HTR-8/SVneo (cell line): ENCODE data around the gene LINC00305.
A peak's percentile ranks its signal among the peaks of the same experiment; 100 is the strongest.

Source experiments
- DNase-seq: peaks from one replicate; pipeline ENCODE4 v3.0.0; 2011; ENCODE audit warnings: low spot score, mixed read lengths; ENCODE audit not compliant: insufficient read length
- FAIRE-seq: peaks from 2 replicates; lab custom pipeline; 2011; peaks lifted over from hg19 to GRCh38; lab: Jason Lieb, UNC

LINC00305 gene

DNA sequence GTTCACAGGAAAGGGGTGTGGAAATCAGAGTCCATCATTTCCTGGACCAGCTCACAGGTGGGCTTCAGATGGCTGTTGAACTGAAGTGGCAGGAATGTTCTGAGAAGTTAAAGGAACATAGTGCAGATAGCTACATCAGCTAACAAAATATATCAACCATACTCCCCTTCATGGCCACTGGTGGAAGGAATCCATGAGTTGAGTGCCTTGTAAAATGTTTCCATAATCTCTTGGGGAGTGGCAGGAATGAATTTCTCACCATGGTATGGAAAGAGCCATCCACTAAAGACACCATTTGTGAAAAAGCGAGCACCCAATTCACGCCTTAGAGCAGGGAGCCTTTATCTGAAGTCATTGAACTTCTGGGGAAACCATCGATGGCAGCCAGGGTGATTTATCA is at the start of gene LINC00305:
Gene LINC00305 (minus strand): TSS at position 101 of the 400 bp plus-strand sequence.
- no peak for DNase-seq
- FAIRE-seq: no peak

DNA sequence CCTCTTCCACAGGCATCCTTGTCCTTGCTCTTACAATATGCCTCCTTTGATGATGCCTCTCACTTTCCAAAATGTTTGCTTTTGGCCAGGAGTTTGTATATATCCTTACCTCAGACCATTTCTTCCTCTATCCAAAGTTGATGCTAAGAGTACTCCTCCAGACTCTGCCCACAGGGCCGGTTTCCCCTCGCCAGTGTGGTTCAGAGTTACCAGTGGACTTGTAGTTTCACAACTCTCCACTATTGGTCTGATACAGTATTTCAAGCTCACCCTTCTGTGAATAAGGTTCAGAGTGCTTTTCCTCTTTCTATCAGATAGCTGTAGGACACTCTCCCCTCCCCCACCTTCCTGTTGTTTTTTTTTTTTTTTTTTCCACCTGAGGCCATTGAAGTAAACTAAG is 42.2 kb upstream of the LINC00305 start:
- FAIRE-seq (no peak), DNase-seq (no peak)

DNA sequence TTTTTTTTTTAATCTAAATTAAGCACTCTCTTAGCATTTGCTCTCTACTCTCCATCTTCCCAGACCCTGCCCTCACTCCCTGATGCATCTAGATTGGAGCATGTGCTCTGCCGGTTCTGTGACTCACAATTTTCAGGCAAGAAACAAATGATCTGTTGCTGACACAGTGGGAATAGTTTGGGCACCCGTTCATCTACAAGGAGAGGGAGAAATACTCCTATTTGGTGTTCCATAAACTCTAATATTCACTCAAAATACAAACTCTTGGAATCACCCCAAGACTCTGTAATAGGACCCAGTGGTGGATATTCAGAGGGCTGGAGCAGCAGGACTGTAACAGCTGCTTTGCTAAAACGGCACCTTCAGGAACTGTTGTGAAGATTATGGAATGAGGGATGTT is 37.1 kb upstream of the LINC00305 start:
- FAIRE-seq (no peak), DNase-seq (no peak)

DNA sequence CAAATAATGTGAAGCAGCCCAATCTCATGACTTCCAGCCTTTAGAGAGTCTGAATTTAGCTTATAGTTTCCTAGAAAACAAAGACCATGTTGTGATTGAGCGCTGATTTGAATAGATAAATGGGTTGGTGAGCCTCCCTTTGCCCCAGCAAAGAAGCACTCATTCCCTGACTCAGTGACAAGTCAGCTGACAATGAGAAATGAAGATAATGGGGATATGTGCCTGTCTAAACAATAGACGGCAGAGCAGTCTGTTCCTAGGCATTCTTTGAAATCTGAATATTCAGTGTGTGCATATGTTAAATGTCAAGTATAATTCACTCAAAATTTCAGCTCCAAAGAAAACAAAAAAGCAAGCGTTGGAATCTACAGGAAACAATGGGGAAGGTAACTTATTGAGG is 34.8 kb upstream of the LINC00305 start:
- DNase-seq (no peak), FAIRE-seq (no peak)

DNA sequence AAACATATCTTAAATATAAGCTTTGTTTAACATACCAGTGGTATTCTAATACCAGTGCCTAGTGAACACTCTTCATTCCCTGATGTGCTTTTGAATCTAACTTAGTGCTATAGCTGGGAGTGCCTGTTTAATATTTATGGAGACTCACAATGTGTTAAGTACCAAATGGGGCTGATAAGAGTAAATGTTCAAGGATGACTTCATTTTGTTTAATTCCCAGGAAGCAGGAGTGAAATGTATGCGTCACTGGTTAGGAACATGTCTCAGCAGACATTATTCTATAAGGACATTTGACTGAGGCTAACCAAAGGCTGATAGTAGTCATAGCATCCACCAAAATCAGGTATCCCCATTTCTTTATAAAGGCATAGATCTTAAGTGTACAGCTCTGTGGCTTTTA is 31.7 kb upstream of the LINC00305 start:
- DNase-seq (no peak), FAIRE-seq (no peak)

DNA sequence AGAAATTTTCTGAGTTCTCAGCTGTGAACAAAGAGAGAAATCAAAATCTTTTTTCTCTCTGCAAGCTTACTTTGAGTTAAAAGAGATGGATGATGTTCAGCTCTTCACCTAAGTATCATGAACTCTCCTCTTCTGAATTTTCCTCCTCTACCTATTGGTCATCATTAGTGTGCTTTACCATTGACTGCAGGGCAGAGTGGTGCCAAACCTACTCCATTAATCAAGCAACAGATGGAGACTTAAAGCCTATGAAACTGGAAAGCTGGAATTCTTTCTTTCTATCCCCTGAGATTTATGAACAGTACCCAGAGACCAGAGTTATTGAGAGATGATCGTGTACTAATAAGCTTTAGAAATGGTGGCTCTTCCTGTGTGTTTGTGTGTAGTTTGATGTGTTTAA is 31.3 kb upstream of the LINC00305 start:
- no peak for DNase-seq
- FAIRE-seq: no peak

DNA sequence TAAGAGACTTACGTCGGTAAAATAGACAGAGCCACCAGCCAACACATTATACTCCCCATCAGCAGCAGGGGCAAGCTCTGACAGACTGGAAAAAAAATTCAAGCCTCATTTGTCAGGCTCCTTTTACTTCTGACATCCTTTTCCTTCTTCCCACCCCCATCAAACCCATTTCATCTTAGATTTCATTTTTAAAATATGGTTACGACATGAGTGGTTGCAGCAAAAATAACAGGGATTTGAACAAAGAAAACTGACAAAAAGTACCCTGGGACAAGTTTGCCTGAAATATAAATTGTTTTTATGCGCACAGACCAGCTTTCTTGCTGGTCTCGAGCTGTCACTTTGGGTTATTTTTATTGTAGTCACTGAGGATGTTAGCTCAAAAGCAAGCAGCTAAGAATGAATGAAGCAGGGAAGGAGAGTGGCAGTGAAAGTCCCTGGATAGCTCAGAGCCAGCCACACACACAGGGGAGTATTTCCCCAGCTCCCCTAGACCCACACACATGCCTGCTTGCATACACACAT is 30.7 kb upstream of the LINC00305 start:
- FAIRE-seq (no peak), DNase-seq (no peak)

DNA sequence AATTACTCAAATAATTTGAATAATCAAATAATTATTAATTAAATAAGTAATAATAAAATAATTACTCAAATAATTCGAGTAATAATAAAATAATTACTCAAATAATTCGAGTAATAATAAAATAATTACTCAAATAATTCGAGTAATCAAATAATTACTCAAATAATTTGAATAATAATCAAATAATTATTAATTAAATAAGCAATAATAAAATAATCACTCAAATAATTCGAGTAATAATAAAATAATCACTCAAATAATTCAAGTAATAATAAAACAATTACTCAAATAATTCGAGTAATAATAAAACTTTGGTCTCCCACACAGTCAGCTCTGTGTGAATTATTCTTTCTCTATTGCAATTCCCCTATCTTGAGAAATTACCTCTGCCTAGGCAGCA is 30.0 kb upstream of the LINC00305 start:
- no peak for FAIRE-seq
- DNase-seq: no peak

DNA sequence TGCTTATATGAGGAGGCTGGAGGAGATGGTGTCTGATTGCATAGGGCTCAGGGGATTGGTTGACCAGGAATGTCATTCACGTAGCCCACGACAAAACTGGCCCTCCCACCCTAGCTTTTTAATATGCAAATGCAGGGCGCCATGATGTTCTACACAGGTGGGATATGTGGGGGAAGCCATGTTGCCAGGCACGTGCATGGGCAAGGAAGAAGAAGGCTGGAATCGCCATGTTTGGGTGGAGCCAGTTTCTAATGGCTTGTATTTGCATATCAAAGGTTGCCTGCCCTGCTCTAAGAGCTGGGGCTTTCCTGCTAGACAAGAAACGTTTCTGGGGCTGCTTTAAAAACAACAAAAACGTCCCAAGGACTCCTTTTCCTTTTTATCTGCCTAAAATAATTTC is 26.5 kb upstream of the LINC00305 start:
- DNase-seq (no peak), FAIRE-seq (no peak)

DNA sequence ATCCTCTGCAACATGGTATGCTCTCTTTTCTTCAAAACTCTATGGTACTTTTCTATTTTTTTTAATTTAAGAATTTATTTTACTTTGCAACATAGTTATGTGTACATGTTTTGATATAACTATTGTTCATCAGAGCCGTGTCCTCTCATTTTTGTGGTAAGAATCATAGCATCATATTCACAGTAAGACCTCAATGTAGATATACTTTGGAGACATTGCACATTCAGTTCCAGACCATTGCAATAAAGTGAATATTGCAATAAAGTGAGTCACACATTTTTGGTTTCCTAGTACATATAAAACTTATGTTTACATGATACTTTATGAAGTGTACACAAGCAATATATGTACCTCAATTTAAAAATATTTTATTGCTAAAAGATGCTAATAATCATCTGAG is 22.7 kb upstream of the LINC00305 start:
- FAIRE-seq: no peak
- no peak for DNase-seq

DNA sequence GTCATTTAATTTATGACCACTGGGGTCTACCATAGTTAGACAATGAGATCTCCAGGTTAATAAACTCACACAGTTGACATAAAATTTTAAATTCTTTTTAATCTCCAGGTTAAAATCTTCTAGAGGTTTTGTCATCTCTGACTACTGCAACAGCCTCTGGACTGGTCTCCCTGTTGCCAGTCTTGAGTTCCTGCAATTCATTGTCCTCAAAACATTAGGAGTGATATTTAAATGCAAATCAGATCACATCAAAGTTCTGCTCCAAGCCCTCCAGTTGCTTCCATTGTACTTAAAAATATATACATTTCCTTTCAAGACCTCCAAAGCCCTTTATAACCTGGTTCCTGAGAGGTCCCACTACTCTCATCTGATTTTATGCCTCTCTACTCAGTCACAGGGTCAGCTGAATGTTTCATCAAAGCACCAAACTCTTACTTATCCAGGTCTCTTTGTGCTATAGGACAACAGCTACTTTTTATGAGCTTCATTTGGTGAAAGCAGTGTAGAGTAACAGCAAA is 18.6 kb upstream of the LINC00305 start:
- DNase-seq (no peak), FAIRE-seq (no peak)

DNA sequence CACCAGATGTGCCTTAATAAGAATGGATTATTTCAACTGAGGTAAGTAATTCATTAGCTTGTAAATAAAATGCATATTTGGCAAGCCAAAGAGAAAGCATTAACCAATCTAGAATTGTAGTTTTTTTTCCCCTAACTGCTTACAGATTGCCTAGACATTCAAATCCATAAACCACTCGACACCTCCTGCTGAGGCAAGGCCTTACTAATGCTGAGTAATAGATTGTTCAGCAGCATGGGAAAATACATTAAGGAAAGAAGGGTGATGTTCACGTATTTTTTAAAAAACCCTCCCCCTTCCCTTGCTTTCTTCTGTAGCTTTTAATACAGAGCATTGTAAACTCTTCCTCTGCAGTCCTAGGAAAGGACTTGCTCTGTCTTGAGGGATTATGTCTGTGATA is 17.0 kb upstream of the LINC00305 start:
- DNase-seq (no peak), FAIRE-seq (no peak)

DNA sequence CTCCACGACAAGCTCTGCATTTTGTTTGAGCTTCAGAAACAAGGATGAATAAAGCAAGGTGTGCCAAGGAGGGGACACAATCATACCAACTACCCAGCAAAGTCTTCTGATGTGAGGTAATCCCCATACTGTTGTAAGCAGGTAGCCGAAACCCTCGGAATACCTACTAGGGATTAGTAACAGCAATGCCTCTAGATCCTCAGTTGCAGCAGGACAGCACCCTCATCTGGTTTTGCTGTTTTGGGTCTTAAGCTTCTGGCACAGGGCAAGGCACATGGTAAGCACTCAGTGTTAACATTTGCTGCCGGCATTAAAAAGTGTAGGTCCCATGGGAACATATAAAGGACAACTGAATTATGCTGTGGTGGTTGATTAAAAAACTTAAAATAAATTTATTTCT is 16.0 kb upstream of the LINC00305 start:
- no peak for DNase-seq
- FAIRE-seq: no peak

DNA sequence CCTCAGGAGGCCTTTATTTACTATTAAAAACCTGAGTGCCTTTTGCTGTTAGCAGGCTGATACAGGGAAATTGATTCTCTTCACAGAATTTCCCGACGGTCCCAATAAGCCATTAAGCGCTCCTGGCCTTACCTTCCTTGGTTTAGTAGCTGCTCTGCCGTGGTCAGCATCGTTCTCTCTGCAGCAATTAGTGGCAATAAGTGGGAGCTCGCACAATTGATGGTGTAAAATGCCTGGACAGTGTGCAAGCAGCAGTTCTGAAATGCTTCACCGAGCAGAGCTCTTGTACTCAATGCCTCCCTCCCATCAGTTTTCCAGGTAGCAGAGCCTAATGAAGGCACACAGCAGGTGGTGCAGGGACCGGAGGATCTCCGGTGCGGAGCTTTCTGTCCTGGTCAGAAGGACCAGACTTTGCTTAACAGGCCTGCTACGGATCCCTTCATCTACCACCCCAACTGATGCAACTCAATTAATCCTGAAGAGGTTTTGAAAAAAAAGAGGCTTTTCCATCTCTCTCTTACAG is 1.1 kb upstream of the LINC00305 start:
- no peak for FAIRE-seq
- no peak for DNase-seq

DNA sequence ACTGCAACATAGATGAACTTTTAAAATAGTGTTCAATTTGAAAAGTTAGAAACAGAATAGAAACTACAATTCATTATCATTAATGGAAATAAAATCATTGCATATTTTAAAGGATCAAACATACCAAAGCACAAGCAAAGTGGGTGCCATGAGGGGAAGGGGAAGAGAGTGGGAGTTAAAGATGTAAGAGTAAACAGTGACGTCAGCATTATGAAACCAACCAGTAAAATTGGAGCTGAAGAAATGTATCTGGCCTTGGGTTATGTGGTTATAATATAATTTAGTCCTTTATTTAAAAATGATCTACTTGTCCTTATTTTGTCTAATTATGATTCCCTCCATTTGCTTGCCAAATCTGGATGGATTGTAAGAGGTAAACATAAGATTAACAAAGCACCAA is 6.0 kb downstream of the LINC00305 start:
- DNase-seq: no peak
- no peak for FAIRE-seq

DNA sequence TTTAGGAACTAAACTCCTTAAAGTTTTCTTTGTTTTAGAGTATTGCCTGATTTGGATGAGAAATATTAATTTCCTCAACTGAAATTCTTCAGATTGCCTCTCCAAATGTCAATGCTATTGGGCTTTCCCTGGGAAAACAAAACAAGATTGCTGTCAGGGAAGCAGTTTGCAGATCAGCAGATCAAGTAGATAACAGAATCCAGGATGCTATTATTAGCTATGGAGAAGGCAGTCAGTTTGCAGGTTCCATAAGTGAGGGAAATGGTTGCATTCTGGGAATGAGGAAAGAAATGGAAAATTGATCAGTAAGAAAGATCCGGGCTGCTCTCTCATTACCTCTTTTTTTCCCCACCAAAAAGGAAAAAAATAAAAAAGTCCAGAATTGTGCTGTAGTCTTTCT is 11.0 kb downstream of the LINC00305 start:
- DNase-seq (no peak), FAIRE-seq (no peak)

DNA sequence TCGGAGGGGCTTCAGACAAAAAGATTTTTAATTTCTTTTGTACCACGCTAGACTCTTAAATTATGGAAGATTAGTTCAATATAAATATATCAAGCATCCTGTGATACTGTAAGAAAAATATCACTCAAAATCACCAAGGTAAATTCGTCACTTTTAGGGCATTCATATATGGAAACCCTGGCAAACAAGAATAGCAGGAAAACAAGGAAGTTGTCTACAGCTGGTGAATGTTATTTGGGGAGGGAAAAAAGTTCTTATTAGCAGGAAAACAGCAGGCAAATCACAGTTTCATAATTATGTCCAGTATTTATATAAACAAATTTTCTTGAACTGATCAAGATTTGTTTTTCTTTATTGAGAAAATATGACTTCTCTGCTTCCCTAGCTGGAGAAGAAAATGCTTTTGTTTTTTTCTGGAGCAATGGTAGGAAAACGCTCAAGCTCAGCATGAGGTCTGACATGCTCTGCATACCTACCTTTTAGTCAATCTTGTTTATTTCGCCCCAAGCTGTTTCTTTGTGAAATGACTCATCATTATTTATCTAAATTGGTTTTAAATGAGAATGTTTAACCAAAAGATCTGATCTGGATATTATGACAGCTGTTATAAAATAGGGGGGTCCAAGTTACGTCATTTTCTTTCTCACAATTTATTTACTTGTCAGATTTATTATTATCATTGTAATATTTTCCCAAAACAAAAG is 14.7 kb downstream of the LINC00305 start:
- no peak for FAIRE-seq
- peak; percentile 2 for DNase-seq

DNA sequence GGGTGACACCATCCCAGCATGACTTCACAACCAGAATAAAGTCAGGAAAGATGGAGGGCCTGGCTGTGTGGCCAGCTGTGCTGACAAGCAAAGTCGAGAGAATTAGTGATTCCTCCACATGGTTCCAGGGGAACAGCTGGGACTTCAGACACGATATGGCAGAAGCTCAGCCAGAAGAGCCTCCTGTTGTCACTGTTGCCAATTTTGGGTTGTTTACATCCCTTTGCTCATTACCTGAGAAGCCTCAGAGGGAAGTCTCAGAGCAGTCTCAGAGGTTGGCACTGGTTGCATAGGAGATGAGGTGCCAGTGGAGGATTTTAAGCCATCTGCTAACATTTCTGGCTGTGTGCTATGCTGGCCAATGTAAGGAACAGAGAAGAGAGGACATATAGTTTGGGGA is 16.0 kb downstream of the LINC00305 start:
- DNase-seq: no peak
- FAIRE-seq: no peak

DNA sequence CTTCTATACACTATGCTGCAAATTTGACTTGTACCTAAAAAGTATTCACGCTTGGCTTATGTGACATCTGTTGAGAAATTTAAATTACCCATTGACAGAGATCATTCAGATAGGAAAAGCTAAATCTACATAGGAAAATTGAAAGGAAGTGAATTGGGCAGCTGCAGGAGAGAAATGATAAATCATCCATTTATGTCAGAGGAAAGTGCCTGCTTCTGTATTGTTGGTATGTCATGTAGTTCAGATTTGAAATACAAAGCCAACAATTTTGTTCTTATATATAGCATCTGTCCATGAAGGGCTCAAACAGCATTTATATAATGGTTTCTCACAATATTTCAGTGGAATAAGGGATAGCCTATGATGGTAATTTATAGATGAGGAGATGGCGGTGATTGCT is 17.6 kb downstream of the LINC00305 start:
- no peak for DNase-seq
- no peak for FAIRE-seq

DNA sequence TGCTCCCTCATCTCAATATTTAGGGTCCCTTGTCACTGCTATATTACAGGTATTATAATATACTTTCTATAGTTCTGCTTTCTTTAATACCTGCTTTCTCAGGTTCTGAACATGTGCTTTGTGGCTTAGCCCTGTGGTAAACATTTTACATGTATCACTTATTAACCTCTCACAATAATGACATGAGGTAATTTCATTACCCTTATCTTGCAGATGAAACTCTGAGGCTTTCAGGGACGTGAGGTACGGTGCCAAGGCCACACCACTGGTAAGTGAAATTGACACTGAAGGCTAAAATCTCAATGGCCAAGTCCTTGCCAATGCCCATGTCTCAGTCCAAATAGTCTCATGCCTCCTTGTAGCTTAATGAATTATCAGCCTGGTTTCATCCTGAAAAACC is 21.7 kb downstream of the LINC00305 start:
- DNase-seq (no peak), FAIRE-seq (no peak)

DNA sequence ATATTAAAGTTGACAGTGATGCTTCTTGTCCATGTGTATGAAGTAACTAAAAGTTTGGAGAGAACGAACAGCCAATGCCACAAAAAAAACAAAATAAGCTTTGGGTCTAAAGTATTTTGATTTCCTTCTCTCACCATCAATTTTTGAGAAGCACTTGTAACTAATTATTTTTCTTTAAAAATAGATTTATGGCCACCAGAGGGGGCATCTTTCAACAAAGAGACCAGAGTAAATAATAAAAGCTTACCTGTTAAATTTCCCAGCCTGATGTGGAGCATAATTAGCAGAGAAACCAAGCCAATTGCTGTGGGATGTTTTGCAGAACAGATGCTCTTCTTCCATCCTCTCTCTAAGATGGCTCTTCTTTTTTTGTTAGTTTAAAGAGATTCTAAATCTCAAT is 29.0 kb downstream of the LINC00305 start:
- DNase-seq (no peak), FAIRE-seq (no peak)

DNA sequence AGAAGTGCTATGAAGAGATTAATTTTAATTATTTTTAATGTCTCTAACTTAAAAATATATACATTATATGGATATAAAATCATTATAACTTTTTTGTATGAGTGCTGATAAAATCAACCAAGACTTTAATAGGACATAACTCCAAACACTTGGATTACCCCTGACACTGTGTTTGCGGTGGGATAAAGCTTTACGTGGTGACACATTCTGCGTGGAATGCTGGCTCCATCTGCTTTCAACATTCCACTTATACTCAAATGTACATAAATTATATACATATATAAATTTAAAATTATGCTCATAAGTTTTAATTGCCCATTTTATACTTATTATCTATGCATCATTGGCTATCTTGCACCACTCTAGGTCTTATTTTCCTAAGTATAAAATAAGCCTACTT is 30.5 kb downstream of the LINC00305 start:
- no peak for FAIRE-seq

More for the DNA sequence above, 30.5 kb downstream of the LINC00305 start:
- DNase-seq: no peak
